HepG2 (cell line): ENCODE results near the gene SYAP1. TPM values are rescaled to one million over a fixed set of nuclear protein-coding genes. Genes with fewer than 3 reads are reported as not detected.
A peak's percentile ranks its signal among the peaks of the same experiment; 100 is the strongest.

Source experiments
- CCDC6 ChIP-seq: sonication (generic); formaldehyde crosslinking; IDR thresholded peaks from 2 replicates; pipeline ENCODE4 v1.8.1; 2022; ENCODE audit warnings: mild to moderate bottlenecking, missing genetic modification reagents, moderate library complexity
- FOXO1 ChIP-seq: sonication (generic); formaldehyde crosslinking; IDR thresholded peaks from 2 replicates; pipeline ENCODE4 v1.4.0; 2020; ENCODE audit warnings: missing genetic modification reagents
- FOXP1 ChIP-seq, 2 experiments: fragments of 450-650 bp in 1 of 2; IDR thresholded peaks; 2 replicates each; pipeline ENCODE4 v1.6.1; 2017 to 2018; ENCODE audit warnings: antibody characterized with exemption in 1 of 2
- GATAD2A ChIP-seq: IDR thresholded peaks from 2 replicates; pipeline ENCODE4 v1.6.1; 2016
- HDAC2 ChIP-seq: sonication (generic); formaldehyde crosslinking; IDR thresholded peaks from 2 replicates; pipeline ENCODE4 v1.4.0; 2020; ENCODE audit warnings: missing genetic modification reagents
- KLF16 ChIP-seq, 2 experiments: sonication (generic) in 1 of 2; formaldehyde crosslinking in 1 of 2; IDR thresholded peaks; 2 replicates each; pipeline versions ENCODE4 v1.6.1 to v1.8.0; 2016 to 2023; ENCODE audit warnings: missing genetic modification reagents in 2 of 2, missing compliant biosample characterization in 1 of 2
- MED1 ChIP-seq: sonication (generic); formaldehyde crosslinking; IDR thresholded peaks from 2 replicates; pipeline ENCODE4 v1.4.0; 2020; ENCODE audit warnings: missing genetic modification reagents
- SAP130 ChIP-seq: IDR thresholded peaks from 2 replicates; pipeline ENCODE4 v1.6.1; 2016; ENCODE audit warnings: low read depth
- SNAPC2 ChIP-seq: sonication (generic); formaldehyde crosslinking; IDR thresholded peaks from 2 replicates; pipeline ENCODE4 v1.8.1; 2022; ENCODE audit warnings: mild to moderate bottlenecking, missing genetic modification reagents
- SOX5 ChIP-seq: IDR thresholded peaks from 2 replicates; pipeline ENCODE4 v1.6.1; 2016; ENCODE audit warnings: borderline replicate concordance
- SP5 ChIP-seq: IDR thresholded peaks from 2 replicates; pipeline ENCODE4 v1.6.1; 2016; ENCODE audit warnings: low read depth, borderline replicate concordance
- SRF ChIP-seq: IDR thresholded peaks from 2 replicates; pipeline ENCODE4 v1.6.1; 2011; ENCODE audit warnings: mild to moderate bottlenecking, low read depth, low read length, moderate library complexity
- SYNCRIP ChIP-seq: fragments of 200-400 bp; formaldehyde crosslinking; IDR thresholded peaks from 2 replicates; pipeline ENCODE4 v1.6.1; 2018; ENCODE audit warnings: mild to moderate bottlenecking, low read depth, low read length; ENCODE audit not compliant: insufficient read depth
- TARDBP ChIP-seq: sonication (generic); formaldehyde crosslinking; IDR thresholded peaks from 2 replicates; pipeline ENCODE4 v1.8.0; 2022; ENCODE audit warnings: mild to moderate bottlenecking, missing genetic modification reagents
- THAP11 ChIP-seq: IDR thresholded peaks from 2 replicates; pipeline ENCODE4 v1.6.1; 2016; ENCODE audit warnings: missing biosample characterization, missing genetic modification reagents
- polyA plus RNA-seq, 8 experiments: library from polyadenylated mRNA; depleted of rRNA in 3 of 8; stranded (reverse) in 7 of 8; unstranded in 1 of 8; fragments of >200 nt; fragmentation: Illumina TruSeq in 4 of 8; extraction: Trizol in 4 of 8; gene quantifications; 2 replicates each; pipeline versions ENCODE4 v1.2.1 to v1.2.3, GENCODE V29; 2011 to 2016; ENCODE audit warnings: low read depth in 4 of 8, missing spikeins in 1 of 8, mixed read lengths in 1 of 8; ENCODE audit not compliant: insufficient read depth in 1 of 8
- total RNA-seq, 5 experiments: library from RNA; depleted of rRNA; stranded (reverse); fragments of >200 nt; fragmentation: Illumina TruSeq; extraction: Trizol; gene quantifications; 2 replicates each; pipeline ENCODE4 v1.2.3, GENCODE V29; 2016; ENCODE audit warnings: low read depth in 1 of 5
- TF ChIP-seq, protein P1 (sequence below): IDR thresholded peaks from 2 replicates; pipeline ENCODE4 v1.6.1; 2016; ENCODE audit warnings: mild to moderate bottlenecking
- TF ChIP-seq, protein P2 (sequence below): sonication (generic); formaldehyde crosslinking; conservative IDR thresholded peaks from 2 replicates; pipeline ENCODE4 v1.4.0; 2020; ENCODE audit warnings: mild to moderate bottlenecking, missing genetic modification reagents, moderate library complexity
- TF ChIP-seq, protein P3 (sequence below): sonication (generic); formaldehyde crosslinking; IDR thresholded peaks from 2 replicates; pipeline ENCODE4 v1.4.0; 2020; ENCODE audit warnings: missing genetic modification reagents, borderline replicate concordance
- TF ChIP-seq, protein P4 (sequence below): IDR thresholded peaks from 2 replicates; pipeline ENCODE4 v1.4.0; 2020; ENCODE audit warnings: mild to moderate bottlenecking, missing genetic modification reagents

The SYAP1 gene
- total and polyA plus RNA-seq, 2 of the 13 experiments (the other 11 are each of a cell fraction or from before 2014, with no cell fraction given): 4.9 to 18.5 TPM

DNA sequence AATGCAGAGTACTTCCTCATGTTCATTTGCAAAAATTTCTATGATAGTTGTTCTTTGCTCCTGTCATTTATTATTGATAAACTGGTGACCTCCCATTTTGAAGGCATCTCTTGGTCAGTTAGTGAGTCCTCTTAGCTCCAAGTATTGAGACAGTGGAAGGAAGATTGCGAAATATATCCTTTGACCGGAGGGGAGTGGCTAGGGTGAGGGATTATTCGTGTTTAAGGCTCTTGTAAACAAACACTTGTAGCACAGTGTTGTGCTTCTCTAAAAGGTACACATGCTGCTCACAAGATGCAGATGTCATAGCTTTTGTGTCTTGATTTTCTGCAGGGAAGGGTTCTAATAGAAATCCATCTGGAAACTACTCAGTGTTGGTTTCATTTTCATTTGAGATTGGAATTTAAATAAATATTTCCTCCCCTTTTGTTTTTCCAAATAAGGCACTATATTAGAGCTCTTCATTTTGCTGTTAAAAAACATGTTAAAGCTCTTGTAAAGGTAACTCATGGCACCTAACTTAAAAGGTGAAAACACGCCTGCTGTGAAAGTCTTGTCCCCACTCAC, 88.6 kb downstream of the SYAP1 start (continued):
- TF ChIP-seq, protein P1, sequence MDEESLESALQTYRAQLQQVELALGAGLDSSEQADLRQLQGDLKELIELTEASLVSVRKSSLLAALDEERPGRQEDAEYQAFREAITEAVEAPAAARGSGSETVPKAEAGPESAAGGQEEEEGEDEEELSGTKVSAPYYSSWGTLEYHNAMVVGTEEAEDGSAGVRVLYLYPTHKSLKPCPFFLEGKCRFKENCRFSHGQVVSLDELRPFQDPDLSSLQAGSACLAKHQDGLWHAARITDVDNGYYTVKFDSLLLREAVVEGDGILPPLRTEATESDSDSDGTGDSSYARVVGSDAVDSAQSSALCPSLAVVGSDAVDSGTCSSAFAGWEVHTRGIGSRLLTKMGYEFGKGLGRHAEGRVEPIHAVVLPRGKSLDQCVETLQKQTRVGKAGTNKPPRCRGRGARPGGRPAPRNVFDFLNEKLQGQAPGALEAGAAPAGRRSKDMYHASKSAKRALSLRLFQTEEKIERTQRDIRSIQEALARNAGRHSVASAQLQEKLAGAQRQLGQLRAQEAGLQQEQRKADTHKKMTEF (CRISPR knock-in tag): peak; percentile 40; the same call in 1 of the 2 replicates
- TF ChIP-seq SAP130 (CRISPR knock-in tag) (peak; percentile 70), GATAD2A (CRISPR knock-in tag) (peak; percentile 70), TARDBP (peak; percentile 49; the same call in 1 of the 2 replicates), SP5 (CRISPR knock-in tag) (peak; percentile 92), KLF16 (CRISPR knock-in tag; IDR thresholded peaks at IDR 0.05) (peak in 1 of 2 experiments; percentile 31; a peak in 1 of 4 replicates), THAP11 (CRISPR knock-in tag) (peak; percentile 35; the same call in 1 of the 2 replicates), SYNCRIP (no peak), CCDC6 (CRISPR knock-in tag) (no peak), SRF (0 out of 2 replicates have a peak, but pooled peaks have one; percentile 13), HDAC2 (no peak), FOXP1 (IDR thresholded peaks at IDR 0.05) (0 out of 2 replicates have a peak, but pooled peaks have one; percentile 37), FOXP1 (CRISPR knock-in tag; IDR thresholded peaks at IDR 0.05) (peak; percentile 92), FOXO1 (peak; percentile 43; the same call in 1 of the 2 replicates), SOX5 (peak; percentile 41; the same call in 1 of the 2 replicates), SNAPC2 (CRISPR knock-in tag) (no peak), MED1 (peak; percentile 33; the same call in 1 of the 2 replicates)
- TF ChIP-seq, protein P2, sequence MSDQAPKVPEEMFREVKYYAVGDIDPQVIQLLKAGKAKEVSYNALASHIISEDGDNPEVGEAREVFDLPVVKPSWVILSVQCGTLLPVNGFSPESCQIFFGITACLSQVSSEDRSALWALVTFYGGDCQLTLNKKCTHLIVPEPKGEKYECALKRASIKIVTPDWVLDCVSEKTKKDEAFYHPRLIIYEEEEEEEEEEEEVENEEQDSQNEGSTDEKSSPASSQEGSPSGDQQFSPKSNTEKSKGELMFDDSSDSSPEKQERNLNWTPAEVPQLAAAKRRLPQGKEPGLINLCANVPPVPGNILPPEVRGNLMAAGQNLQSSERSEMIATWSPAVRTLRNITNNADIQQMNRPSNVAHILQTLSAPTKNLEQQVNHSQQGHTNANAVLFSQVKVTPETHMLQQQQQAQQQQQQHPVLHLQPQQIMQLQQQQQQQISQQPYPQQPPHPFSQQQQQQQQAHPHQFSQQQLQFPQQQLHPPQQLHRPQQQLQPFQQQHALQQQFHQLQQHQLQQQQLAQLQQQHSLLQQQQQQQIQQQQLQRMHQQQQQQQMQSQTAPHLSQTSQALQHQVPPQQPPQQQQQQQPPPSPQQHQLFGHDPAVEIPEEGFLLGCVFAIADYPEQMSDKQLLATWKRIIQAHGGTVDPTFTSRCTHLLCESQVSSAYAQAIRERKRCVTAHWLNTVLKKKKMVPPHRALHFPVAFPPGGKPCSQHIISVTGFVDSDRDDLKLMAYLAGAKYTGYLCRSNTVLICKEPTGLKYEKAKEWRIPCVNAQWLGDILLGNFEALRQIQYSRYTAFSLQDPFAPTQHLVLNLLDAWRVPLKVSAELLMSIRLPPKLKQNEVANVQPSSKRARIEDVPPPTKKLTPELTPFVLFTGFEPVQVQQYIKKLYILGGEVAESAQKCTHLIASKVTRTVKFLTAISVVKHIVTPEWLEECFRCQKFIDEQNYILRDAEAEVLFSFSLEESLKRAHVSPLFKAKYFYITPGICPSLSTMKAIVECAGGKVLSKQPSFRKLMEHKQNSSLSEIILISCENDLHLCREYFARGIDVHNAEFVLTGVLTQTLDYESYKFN (CRISPR knock-in tag): peak; percentile 54
- TF ChIP-seq, protein P3, sequence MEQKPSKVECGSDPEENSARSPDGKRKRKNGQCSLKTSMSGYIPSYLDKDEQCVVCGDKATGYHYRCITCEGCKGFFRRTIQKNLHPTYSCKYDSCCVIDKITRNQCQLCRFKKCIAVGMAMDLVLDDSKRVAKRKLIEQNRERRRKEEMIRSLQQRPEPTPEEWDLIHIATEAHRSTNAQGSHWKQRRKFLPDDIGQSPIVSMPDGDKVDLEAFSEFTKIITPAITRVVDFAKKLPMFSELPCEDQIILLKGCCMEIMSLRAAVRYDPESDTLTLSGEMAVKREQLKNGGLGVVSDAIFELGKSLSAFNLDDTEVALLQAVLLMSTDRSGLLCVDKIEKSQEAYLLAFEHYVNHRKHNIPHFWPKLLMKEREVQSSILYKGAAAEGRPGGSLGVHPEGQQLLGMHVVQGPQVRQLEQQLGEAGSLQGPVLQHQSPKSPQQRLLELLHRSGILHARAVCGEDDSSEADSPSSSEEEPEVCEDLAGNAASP (CRISPR knock-in tag): 0 out of 2 replicates have a peak, but pooled peaks have one; percentile 28
- TF ChIP-seq, protein P4, sequence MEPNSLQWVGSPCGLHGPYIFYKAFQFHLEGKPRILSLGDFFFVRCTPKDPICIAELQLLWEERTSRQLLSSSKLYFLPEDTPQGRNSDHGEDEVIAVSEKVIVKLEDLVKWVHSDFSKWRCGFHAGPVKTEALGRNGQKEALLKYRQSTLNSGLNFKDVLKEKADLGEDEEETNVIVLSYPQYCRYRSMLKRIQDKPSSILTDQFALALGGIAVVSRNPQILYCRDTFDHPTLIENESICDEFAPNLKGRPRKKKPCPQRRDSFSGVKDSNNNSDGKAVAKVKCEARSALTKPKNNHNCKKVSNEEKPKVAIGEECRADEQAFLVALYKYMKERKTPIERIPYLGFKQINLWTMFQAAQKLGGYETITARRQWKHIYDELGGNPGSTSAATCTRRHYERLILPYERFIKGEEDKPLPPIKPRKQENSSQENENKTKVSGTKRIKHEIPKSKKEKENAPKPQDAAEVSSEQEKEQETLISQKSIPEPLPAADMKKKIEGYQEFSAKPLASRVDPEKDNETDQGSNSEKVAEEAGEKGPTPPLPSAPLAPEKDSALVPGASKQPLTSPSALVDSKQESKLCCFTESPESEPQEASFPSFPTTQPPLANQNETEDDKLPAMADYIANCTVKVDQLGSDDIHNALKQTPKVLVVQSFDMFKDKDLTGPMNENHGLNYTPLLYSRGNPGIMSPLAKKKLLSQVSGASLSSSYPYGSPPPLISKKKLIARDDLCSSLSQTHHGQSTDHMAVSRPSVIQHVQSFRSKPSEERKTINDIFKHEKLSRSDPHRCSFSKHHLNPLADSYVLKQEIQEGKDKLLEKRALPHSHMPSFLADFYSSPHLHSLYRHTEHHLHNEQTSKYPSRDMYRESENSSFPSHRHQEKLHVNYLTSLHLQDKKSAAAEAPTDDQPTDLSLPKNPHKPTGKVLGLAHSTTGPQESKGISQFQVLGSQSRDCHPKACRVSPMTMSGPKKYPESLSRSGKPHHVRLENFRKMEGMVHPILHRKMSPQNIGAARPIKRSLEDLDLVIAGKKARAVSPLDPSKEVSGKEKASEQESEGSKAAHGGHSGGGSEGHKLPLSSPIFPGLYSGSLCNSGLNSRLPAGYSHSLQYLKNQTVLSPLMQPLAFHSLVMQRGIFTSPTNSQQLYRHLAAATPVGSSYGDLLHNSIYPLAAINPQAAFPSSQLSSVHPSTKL: peak; percentile 54; the same call in 1 of the 2 replicates
